Chondrocyte (in vitro differentiated cells): ENCODE measurements around the gene MALT1. TPM values are rescaled to one million over a fixed set of nuclear protein-coding genes. Genes with fewer than 3 reads are reported as not detected.

Source experiments
- DNase-seq: peaks from one replicate; pipeline ENCODE4 v3.0.0; 2021; ENCODE audit warnings: mixed read lengths, low spot score
- H3K27ac Mint-ChIP-seq: one replicate; pipeline ENCODE4 v1.8.0; 2021; ENCODE audit warnings: mild to moderate bottlenecking, moderate library complexity, mixed read lengths; ENCODE audit not compliant: unreplicated experiment
- H3K27me3 Mint-ChIP-seq: 2 replicates; pipeline ENCODE4 v1.8.0; 2021; ENCODE audit warnings: low read depth, mixed read lengths
- H3K36me3 Mint-ChIP-seq: 2 replicates; pipeline ENCODE4 v1.8.0; 2021; ENCODE audit warnings: low read depth, mixed read lengths
- H3K4me1 Mint-ChIP-seq: 2 replicates; pipeline ENCODE4 v1.8.0; 2021; ENCODE audit warnings: low read depth, mild to moderate bottlenecking, mixed read lengths
- H3K4me3 Mint-ChIP-seq: one replicate; pipeline ENCODE4 v1.8.0; 2021; ENCODE audit warnings: mild to moderate bottlenecking, moderate library complexity, mixed read lengths; ENCODE audit not compliant: unreplicated experiment
- H3K9me3 Mint-ChIP-seq: 2 replicates; pipeline ENCODE4 v1.8.0; 2021; ENCODE audit warnings: low read depth, mixed read lengths
- CTCF ChIP-seq: fragments of 200-600 bp; sonication (generic); IDR thresholded peaks from 2 replicates; pipeline ENCODE4 v1.5.0; 2021; ENCODE audit warnings: antibody characterized with exemption, mild to moderate bottlenecking, moderate library complexity
- total RNA-seq: library from RNA; stranded (reverse); gene quantifications from 3 replicates; pipeline ENCODE4 v1.2.1, GENCODE V29; 2021

Gene MALT1
- total RNA-seq, 1 donor from 2014 or later = 17.4 TPM

DNA sequence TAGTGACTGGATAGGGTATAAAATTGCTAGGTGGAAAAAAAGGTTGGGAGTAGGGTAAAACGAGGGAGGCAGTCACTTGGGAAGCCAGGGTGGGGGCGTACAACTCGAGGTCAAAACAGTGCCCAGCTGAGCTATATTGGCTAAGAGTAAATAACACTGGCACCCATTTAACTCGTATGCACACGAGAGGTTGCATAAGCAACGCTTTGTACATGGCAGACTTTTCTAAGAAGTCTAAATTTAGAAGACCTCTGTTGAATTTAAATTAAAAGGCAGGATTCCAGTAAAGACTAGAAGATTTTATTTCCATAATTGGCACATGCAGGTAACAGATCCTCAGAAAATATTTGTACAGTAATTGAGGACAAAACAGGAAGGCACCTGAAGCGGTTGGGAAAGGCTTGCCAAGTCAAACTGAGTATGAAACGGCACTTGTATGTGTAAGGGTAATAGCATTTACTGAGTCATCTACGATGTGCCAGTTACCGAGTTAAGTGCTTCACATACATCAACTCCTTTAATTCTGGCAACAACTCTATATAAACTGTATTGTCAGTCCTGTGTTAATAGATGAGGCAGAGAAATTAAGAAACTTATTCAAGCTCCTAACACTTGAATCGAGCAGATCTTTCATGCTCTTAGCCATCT, 1.4 kb upstream of the MALT1 start:
- peaks cover 53% of the 10 kb centered on the region for H3K4me1 Mint-ChIP-seq
- DNase-seq = no peak

GRCh38 chr18:58670404-58671110, 708 bp upstream of the MALT1 start:
- no peak for DNase-seq
- no peaks in the 10 kb centered on the region for H3K27me3 Mint-ChIP-seq
- TF ChIP-seq CTCF = no peak
- no peaks in the 10 kb centered on the region for H3K36me3 Mint-ChIP-seq
- peak overlapping the region; percentile 89 for H3K27ac Mint-ChIP-seq
- no peaks in the 10 kb centered on the region for H3K9me3 Mint-ChIP-seq
- H3K4me3 Mint-ChIP-seq = peak overlapping the region; percentile 78
- peaks cover 53% of the 10 kb centered on the region for H3K4me1 Mint-ChIP-seq

More for the DNA sequence above, 1.4 kb upstream of the MALT1 start:
- Mint-ChIP-seq H3K27me3 (no peaks in the 10 kb centered on the region), H3K36me3 (no peaks in the 10 kb centered on the region), H3K4me3 (peak overlapping the region; percentile 78), H3K27ac (peak overlapping the region; percentile 5), H3K9me3 (no peaks in the 10 kb centered on the region)
- no peak for TF ChIP-seq CTCF

GRCh38 chr18:58671632-58672564, 633 bp downstream of the MALT1 start:
- DNase-seq = peak; percentile 89
- peaks cover 46% of the 10 kb centered on the region for H3K4me1 Mint-ChIP-seq
- H3K27me3 Mint-ChIP-seq = no peaks in the 10 kb centered on the region
- H3K36me3 Mint-ChIP-seq = peaks cover 1% of the 10 kb centered on the region
- peak; percentile 54 for TF ChIP-seq CTCF
- H3K9me3 Mint-ChIP-seq = no peaks in the 10 kb centered on the region
- H3K27ac Mint-ChIP-seq = peak overlapping the region; percentile 88
- peak overlapping the region; percentile 94 for H3K4me3 Mint-ChIP-seq

DNA sequence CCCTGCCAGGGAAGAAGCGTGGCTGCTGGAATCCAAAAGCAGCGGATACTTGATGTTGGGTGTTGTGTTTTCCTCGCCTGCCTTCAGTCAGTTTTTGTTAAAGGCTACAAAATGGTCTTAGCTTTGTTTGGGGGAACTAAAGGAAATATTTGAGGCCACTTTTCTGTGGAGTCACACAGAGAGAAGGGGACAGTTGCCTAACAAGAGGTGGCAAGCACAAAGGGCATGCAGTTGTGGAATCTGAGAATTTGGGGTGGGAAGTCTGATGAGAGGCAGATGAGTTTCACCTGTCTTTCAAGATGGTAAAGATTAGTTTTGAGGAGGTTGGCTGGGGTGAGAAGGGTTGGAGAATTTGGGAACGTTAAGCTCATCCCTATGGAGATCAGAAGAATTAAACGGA, 2.9 kb downstream of the MALT1 start:
- Mint-ChIP-seq H3K36me3 (peaks cover 1% of the 10 kb centered on the region), H3K27me3 (no peaks in the 10 kb centered on the region), H3K4me1 (peaks cover 41% of the 10 kb centered on the region), H3K9me3 (no peaks in the 10 kb centered on the region), H3K27ac (no peak overlapping the region), H3K4me3 (no peak overlapping the region)
- DNase-seq = no peak
- no peak for TF ChIP-seq CTCF

- Mint-ChIP-seq H3K36me3 (peaks cover 1% of the 10 kb centered on the region), H3K27ac (no peak overlapping the region), H3K4me1 (peaks cover 34% of the 10 kb centered on the region), H3K27me3 (no peaks in the 10 kb centered on the region), H3K4me3 (no peak overlapping the region), H3K9me3 (no peaks in the 10 kb centered on the region)
- no peak for TF ChIP-seq CTCF
- no peak for DNase-seq
These were observed 3.7 kb downstream of the MALT1 start for GRCh38 chr18:58674863-58675472.
